Right lobe of liver (tissue), 6 donors: ENCODE data around the gene STK16. TPM values are rescaled to one million over a fixed set of nuclear protein-coding genes. Genes with fewer than 3 reads are reported as not detected.
"Not testable (repeated sequence)": the region's sequence is repeated elsewhere in the genome, so short reads cannot be mapped to it uniquely, and the experiment has no call there.

Experiments
- ATAC-seq, 4 donors: fragments of 200-7000 bp; cut with Tn5 transposase; one replicate each; pipeline ENCODE4 v1.9.1; 2020; ENCODE audit warnings: mild to moderate bottlenecking in 4 of 4, moderate library complexity in 4 of 4
- DNase-seq, 3 donors: peaks; one replicate each; pipeline ENCODE4 v3.0.0-alpha.2; 2020
- H3K27ac ChIP-seq, 3 donors: fragments of 200-600 bp; one replicate each; pipeline ENCODE4 v1.8.0; 2022
- H3K27me3 ChIP-seq, 2 donors: fragments of 200-600 bp; one replicate each; pipeline ENCODE4 v1.8.0; 2022
- H3K36me3 ChIP-seq, 4 donors: fragments of 200-600 bp; sonication (generic) in 1 of 4; one replicate each; pipeline versions ENCODE4 v1.5.1 to v1.8.0; 2017 to 2022; ENCODE audit warnings: control low read depth in 1 of 4
- H3K4me1 ChIP-seq, 4 donors: fragments of 200-600 bp; sonication (generic) in 1 of 4; one replicate each; pipeline versions ENCODE4 v1.5.1 to v1.8.0; 2017 to 2022; ENCODE audit warnings: control low read depth in 1 of 4
- H3K4me3 ChIP-seq, 3 donors: fragments of 200-600 bp; one replicate each; pipeline ENCODE4 v1.8.0; 2022
- H3K9me3 ChIP-seq, 4 donors: fragments of 200-600 bp; sonication (generic) in 1 of 4; one replicate each; pipeline versions ENCODE4 v1.5.1 to v1.8.0; 2017 to 2022; ENCODE audit warnings: control low read depth in 1 of 4
- CTCF ChIP-seq, 4 donors: fragments of 200-600 bp in 3 of 4; fragments of 450-650 bp in 1 of 4; IDR thresholded peaks; one replicate each; pipeline versions ENCODE4 v1.5.1 to v1.8.0; 2016 to 2022; ENCODE audit warnings: antibody characterized with exemption in 4 of 4, mild to moderate bottlenecking in 2 of 4
- POLR2A ChIP-seq: fragments of 450-650 bp; IDR thresholded peaks from one replicate; pipeline ENCODE4 v1.6.1; 2017; ENCODE audit warnings: antibody characterized with exemption, mild to moderate bottlenecking
- WGBS: methylation state at CpG from one replicate; pipeline ENCODE4 v1.1.6; 2018; ENCODE audit warnings: low coverage, low lambda C conversion rate; ENCODE audit not compliant: insufficient coverage; ENCODE audit errors: missing lambda C conversion rate; 5-methylcytosine and 5-hydroxymethylcytosine counted together
- intact Hi-C, 2 donors: fragments of 100-400 bp; cut with DNase I; formaldehyde crosslinking; loops; one replicate each; pipeline versions ENCODE4 v1.11.2 to v1.14.1; 2022
- total RNA-seq, 6 experiments: library from RNA; depleted of rRNA in 2 of 6; stranded (reverse); fragments of >200 nt in 2 of 6; fragmentation: NEBNext Ultra II Directional in 3 of 6; extraction: Animal tissue kit (Norgen Biotek cat#: 25700) in 3 of 6; gene quantifications; one replicate each; pipeline versions ENCODE4 v1.1.0 to v1.2.4, GENCODE V29; 2016 to 2023
- donor health status: DM: no; HTN: yes; CAD: no.
- donor health status: DM: no; HTN: no; CAD: no.
- donor health status: DM: no; HTN: no; CAD: no.
- donor health status: DM: no; HTN: yes; CAD: no.
- donor health status: DM: no; HTN: yes; CAD: no.

Gene STK16
- total RNA-seq, 6 experiments from 2014 or later = 17.7 to 28.1 (median 21.9) TPM

GRCh38 chr2:219286436-219287115 is 41.3 kb downstream of the STK16 start:
- DNase-seq (no peak), ATAC-seq (no peak)
- intact Hi-C loops = no loop called here
- Histone ChIP-seq H3K4me3 (no peak overlapping the region), H3K36me3 (peaks cover 0 to 40% (median 10%) of the 10 kb centered on the region in 4 donors), H3K27ac (no peak overlapping the region), H3K27me3 (no peaks in the 10 kb centered on the region), H3K9me3 (no peaks in the 10 kb centered on the region), H3K4me1 (no peaks in the 10 kb centered on the region)
- no peak for TF ChIP-seq CTCF (IDR thresholded peaks at IDR 0.05)
- no peak for TF ChIP-seq POLR2A
- no CpG with 5 or more reads among the region's 12 CpGs for WGBS

- 63% methylated on average over 2 of the region's 6 CpGs for WGBS
Measured at GRCh38 chr2:219287116-219287440, 41.8 kb downstream of the STK16 start.

GRCh38 chr2:219287580-219288265 is 42.4 kb downstream of the STK16 start:
- TF ChIP-seq POLR2A (no peak), CTCF (IDR thresholded peaks at IDR 0.05) (no peak)
- no peaks in the 10 kb centered on the region for H3K9me3 ChIP-seq
- DNase-seq = no peak
- no peaks in the 10 kb centered on the region for H3K27me3 ChIP-seq
- H3K27ac ChIP-seq = no peak overlapping the region
- no peak for ATAC-seq
- no peaks in the 10 kb centered on the region for H3K4me1 ChIP-seq
- no peak overlapping the region for H3K4me3 ChIP-seq
- WGBS = 87% methylated on average over 3 of the region's 10 CpGs
- intact Hi-C loops = no loop called here
- H3K36me3 ChIP-seq = peaks cover 0 to 28% (median 9%) of the 10 kb centered on the region in 4 donors

More at GRCh38 chr2:219287116-219287440, 41.8 kb downstream of the STK16 start:
- H3K4me1 ChIP-seq, H3K27ac ChIP-seq, H3K9me3 ChIP-seq, H3K4me3 ChIP-seq, intact Hi-C loops, ATAC-seq, DNase-seq, H3K27me3 ChIP-seq: not testable (repeated sequence)
- H3K36me3 ChIP-seq = peaks cover 0 to 35% (median 10%) of the 10 kb centered on the region in 4 donors

- DNase-seq (no peak), ATAC-seq (no peak)
- H3K4me3 ChIP-seq = no peak overlapping the region
- 64% methylated on average over 5 of the region's 6 CpGs for WGBS
- no peaks in the 10 kb centered on the region for H3K27me3 ChIP-seq
- no peaks in the 10 kb centered on the region for H3K4me1 ChIP-seq
- intact Hi-C loops = no loop called here
- no peak overlapping the region for H3K27ac ChIP-seq
- no peaks in the 10 kb centered on the region for H3K9me3 ChIP-seq
- H3K36me3 ChIP-seq = peaks cover 0 to 16% (median 5%) of the 10 kb centered on the region in 4 donors
- TF ChIP-seq POLR2A = no peak
- no peak for TF ChIP-seq CTCF (IDR thresholded peaks at IDR 0.05)
Measured at GRCh38 chr2:219289195-219289536, 43.9 kb downstream of the STK16 start.
